Stomach smooth muscle (tissue), 2 donors: ENCODE measurements around the gene MDFIC.

Experiments used
- H3K27ac ChIP-seq: one replicate; pipeline ENCODE4 v1.7.0; 2013; ENCODE audit warnings: mild to moderate bottlenecking, low read length, inconsistent platforms
- H3K27me3 ChIP-seq, 2 donors: one replicate each; pipeline ENCODE4 v1.7.0; 2013; ENCODE audit warnings: low read length in 2 of 2; ENCODE audit not compliant: insufficient read depth in 2 of 2, control insufficient read depth in 1 of 2
- H3K36me3 ChIP-seq, 2 donors: one replicate each; pipeline ENCODE4 v1.7.0; 2013; ENCODE audit warnings: low read length in 2 of 2; ENCODE audit not compliant: control insufficient read depth in 2 of 2, insufficient read depth in 2 of 2
- H3K4me1 ChIP-seq: one replicate; pipeline ENCODE4 v1.7.0; 2013; ENCODE audit warnings: low read length; ENCODE audit not compliant: control insufficient read depth, insufficient read depth
- H3K4me3 ChIP-seq, 2 donors: one replicate each; pipeline ENCODE4 v1.7.0; 2013; ENCODE audit warnings: low read length in 2 of 2
- H3K9ac ChIP-seq, 2 donors: one replicate each; pipeline ENCODE4 v1.7.0; 2013; ENCODE audit warnings: low read length in 2 of 2, mild to moderate bottlenecking in 1 of 2
- H3K9me3 ChIP-seq, 2 donors: one replicate each; pipeline ENCODE4 v1.7.0; 2013; ENCODE audit warnings: low read length in 2 of 2; ENCODE audit not compliant: control insufficient read depth in 2 of 2
- donor health status: healthy.
- donor health status: Pancreatic carcinoma.

Gene MDFIC

DNA sequence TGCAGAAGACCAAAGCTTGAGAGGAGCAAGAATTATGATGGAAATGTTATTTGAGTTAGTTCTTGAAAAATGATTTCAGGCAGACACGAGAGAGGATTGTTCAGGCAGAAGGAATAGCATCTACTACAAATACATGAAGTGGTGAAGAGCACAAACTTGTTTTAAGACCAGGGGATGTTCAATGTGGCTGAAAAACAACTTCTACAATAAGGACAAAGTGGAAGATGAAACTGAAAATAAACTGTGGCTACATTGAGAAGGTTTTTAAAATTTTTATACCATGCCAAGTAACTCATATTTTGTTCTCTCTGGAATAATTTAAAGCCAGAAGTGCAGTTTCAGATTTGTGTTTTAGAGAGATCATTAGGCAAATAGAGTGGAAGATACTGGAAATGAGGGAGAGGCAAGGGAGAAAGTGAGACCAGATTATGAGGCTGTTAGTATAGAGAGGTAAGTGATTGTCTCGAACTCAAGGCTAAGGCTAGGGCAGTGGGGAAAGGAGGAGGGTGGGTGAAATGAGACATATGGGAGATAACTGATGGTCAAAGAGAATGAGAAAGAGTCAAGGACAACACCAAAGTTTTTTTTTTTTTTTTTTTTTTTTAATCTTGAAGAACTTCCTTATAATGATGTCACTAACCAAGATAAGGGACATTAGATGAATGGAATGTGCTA is 115.4 kb downstream of the MDFIC start:
- no peak overlapping the region for H3K27ac ChIP-seq
- no peaks in the 10 kb centered on the region for H3K27me3 ChIP-seq
- no peaks in the 10 kb centered on the region for H3K36me3 ChIP-seq
- no peak overlapping the region for H3K9ac ChIP-seq
- H3K4me3 ChIP-seq, result no peak overlapping the region
- H3K4me1 ChIP-seq, result no peaks in the 10 kb centered on the region
- H3K9me3 ChIP-seq, result no peaks in the 10 kb centered on the region

DNA sequence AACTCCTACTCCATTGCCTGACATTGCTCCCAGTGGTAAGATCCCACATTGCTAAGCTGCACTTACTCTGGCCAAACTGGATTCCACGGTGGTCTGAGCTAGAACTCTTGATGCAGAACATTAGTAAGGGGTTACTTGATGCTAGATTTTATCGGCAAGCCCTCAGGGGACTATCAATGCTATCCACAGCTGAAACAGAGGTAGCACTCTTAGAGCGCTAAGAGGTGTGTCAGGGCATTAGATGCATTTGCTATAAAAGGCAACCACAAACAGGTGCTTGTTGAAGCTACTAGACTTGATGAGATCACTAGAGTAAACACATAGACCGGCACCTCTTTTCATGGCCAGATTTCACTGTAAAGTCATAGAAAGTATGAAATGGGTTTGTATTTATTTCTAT is 116.3 kb downstream of the MDFIC start:
- Histone ChIP-seq H3K36me3 (no peaks in the 10 kb centered on the region), H3K27me3 (no peaks in the 10 kb centered on the region), H3K9ac (no peak overlapping the region), H3K4me3 (no peak overlapping the region), H3K9me3 (no peaks in the 10 kb centered on the region), H3K27ac (no peak overlapping the region), H3K4me1 (no peaks in the 10 kb centered on the region)

DNA sequence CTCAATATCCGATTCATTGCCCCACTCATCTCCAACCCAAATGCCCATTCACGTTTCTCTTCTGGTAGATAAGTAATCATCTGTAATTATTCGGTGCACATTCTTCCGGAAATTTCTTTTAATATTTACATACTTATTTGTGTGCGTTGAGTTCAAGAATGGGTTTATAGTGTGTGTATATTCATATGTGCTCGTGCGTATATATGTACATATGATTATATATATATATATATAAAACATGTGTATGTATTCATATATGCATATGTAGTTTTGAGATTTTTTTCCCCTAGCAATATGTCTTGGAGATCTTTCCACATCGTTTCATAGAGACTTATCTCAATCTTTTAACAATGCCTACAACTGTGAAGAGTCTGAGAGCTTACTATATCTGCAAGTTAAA is 118.2 kb downstream of the MDFIC start:
- Histone ChIP-seq H3K27me3 (no peaks in the 10 kb centered on the region), H3K4me1 (no peaks in the 10 kb centered on the region), H3K9ac (no peak overlapping the region), H3K27ac (no peak overlapping the region), H3K36me3 (no peaks in the 10 kb centered on the region), H3K4me3 (no peak overlapping the region), H3K9me3 (no peaks in the 10 kb centered on the region)

DNA sequence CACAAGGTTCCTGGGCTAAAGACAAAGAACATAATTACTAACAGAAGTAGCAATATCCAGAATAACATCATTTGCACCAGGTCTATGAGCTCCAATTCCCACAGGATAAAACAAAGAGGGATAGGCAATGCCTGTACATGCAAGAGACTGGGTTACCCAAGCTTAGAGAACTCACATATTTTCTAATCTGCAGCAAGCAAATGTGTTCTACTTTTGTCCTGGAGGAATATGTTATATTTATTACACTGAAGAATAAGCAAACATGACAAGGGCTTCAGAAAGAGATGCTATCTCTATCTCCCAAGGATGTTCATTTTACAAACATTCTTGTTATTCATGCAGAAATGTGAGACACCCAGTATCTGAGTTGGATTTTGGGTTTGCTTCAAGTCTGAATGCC is 118.6 kb downstream of the MDFIC start:
- H3K4me3 ChIP-seq, result no peak overlapping the region
- no peaks in the 10 kb centered on the region for H3K36me3 ChIP-seq
- no peak overlapping the region for H3K27ac ChIP-seq
- no peaks in the 10 kb centered on the region for H3K27me3 ChIP-seq
- no peak overlapping the region for H3K9ac ChIP-seq
- H3K4me1 ChIP-seq, result no peaks in the 10 kb centered on the region
- H3K9me3 ChIP-seq, result no peaks in the 10 kb centered on the region

DNA sequence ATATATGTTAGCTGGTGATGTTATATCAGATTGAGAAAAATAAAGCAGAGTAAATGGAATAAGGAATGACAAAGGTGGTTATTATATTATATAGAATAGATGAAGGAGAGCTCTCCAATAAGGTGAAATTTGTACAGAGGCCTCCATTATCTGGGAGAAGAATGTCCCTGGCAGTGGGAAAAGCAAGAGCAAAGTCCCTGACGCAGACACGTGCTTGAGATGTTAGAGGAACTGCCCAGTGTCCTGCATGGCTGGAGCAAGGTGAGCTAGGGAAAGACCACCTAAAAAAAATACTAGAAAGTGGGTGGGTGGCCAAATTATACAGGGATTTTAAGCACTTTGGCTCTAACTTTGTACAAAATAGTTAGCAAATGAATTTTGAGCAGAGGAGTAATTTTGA is 120.7 kb downstream of the MDFIC start:
- Histone ChIP-seq H3K36me3 (no peaks in the 10 kb centered on the region), H3K27ac (no peak overlapping the region), H3K4me1 (no peaks in the 10 kb centered on the region), H3K27me3 (no peaks in the 10 kb centered on the region), H3K4me3 (no peak overlapping the region), H3K9me3 (no peaks in the 10 kb centered on the region), H3K9ac (no peak overlapping the region)

DNA sequence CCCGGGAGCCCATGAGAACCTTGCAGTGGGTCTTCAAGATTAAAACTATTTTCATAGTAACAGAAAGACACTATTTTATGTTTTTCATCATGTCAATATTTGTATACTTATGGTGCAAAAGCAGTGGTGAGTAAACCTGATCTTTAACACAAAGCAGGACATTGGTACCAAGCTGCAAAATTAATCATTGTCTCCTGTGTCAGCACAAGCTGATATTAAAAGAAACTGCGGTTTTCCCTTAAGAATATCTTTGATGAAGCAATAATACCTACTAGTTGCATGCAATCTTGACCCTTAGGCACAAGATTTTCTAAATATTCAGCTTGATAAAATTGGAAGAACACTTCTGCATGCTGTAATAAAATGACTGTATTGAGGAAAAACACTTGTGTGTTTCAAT is 121.7 kb downstream of the MDFIC start:
- Histone ChIP-seq H3K27me3 (no peaks in the 10 kb centered on the region), H3K9me3 (no peaks in the 10 kb centered on the region), H3K4me3 (no peak overlapping the region), H3K36me3 (no peaks in the 10 kb centered on the region), H3K4me1 (no peaks in the 10 kb centered on the region), H3K27ac (no peak overlapping the region), H3K9ac (no peak overlapping the region)

DNA sequence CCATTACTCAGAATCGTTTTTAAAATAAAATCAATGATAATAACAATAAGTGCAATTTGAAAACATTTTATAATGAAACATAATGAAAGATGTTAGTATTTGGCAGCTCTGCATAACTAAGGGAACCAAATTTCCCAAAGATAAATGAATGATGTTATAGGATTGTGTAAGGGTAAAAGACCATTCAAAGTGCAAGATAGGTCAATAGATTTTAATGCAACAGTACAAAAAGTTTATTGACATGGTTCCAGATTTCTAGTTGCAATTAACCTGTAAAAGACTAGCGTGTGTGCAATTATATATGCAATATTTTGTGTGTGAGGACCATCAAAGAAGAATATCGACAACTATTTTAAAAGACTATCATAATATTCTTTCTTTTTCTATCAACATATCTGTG is 122.3 kb downstream of the MDFIC start:
- Histone ChIP-seq H3K27me3 (no peaks in the 10 kb centered on the region), H3K9me3 (no peaks in the 10 kb centered on the region), H3K4me3 (no peak overlapping the region), H3K36me3 (no peaks in the 10 kb centered on the region), H3K4me1 (no peaks in the 10 kb centered on the region), H3K9ac (no peak overlapping the region), H3K27ac (no peak overlapping the region)

DNA sequence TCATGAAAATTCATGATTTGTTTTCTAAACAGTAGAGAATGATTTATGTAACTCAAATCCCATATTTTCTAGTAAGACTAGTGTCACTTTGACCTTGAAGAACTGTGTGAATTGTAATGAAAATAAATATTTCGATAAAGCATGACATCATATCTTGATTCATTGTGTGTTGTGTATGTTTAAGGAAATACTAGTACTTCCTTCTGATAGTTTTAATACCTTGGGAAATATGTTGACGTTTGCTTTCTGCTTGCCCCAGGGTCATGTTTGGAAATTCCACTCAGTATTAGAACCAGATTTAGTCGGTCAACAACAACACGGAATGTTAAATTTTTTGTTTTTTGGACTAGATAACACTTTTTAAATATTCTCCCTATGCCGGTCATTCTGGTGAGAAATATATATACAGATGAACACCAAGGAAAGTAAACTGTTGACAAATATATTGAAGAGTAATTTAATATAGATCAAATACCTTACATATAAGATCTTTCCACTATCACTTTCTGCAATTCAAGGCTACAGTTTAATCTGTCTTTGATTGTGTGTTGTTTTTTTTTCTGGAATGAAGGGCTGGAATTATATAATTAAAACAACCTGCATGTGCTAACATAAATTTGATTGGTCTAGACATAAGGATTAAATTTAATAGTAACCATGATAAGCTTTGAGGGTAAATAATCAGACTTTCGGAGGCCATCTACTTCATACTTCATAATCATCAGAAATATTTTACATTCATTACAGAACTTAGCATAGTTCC is 126.2 kb downstream of the MDFIC start:
- no peak overlapping the region for H3K9ac ChIP-seq
- H3K27me3 ChIP-seq, result no peaks in the 10 kb centered on the region
- H3K27ac ChIP-seq, result no peak overlapping the region
- no peak overlapping the region for H3K4me3 ChIP-seq
- H3K36me3 ChIP-seq, result no peaks in the 10 kb centered on the region
- H3K9me3 ChIP-seq, result no peaks in the 10 kb centered on the region
- no peaks in the 10 kb centered on the region for H3K4me1 ChIP-seq

DNA sequence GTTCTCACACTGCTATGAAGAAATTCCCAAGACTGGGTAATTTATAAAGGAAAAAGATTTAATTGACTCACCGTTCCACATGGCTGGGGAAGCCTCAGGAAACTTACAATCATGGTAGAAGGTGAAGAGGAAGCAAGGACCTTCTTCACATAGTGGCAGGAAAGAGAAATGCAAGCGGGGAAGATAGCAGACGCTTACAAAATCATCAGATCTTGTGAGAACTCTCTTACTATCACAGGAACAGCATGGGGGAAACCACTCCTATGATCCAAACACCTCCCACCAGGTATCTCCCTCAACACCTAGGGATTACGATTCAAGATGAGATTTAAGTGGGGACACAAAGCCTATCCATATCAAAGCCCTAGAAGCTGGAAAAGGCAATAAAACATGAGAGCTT is 130.8 kb downstream of the MDFIC start:
- H3K9me3 ChIP-seq, result no peaks in the 10 kb centered on the region
- no peaks in the 10 kb centered on the region for H3K4me1 ChIP-seq
- H3K27ac ChIP-seq, result no peak overlapping the region
- H3K9ac ChIP-seq, result no peak overlapping the region
- no peak overlapping the region for H3K4me3 ChIP-seq
- no peaks in the 10 kb centered on the region for H3K27me3 ChIP-seq
- no peaks in the 10 kb centered on the region for H3K36me3 ChIP-seq

DNA sequence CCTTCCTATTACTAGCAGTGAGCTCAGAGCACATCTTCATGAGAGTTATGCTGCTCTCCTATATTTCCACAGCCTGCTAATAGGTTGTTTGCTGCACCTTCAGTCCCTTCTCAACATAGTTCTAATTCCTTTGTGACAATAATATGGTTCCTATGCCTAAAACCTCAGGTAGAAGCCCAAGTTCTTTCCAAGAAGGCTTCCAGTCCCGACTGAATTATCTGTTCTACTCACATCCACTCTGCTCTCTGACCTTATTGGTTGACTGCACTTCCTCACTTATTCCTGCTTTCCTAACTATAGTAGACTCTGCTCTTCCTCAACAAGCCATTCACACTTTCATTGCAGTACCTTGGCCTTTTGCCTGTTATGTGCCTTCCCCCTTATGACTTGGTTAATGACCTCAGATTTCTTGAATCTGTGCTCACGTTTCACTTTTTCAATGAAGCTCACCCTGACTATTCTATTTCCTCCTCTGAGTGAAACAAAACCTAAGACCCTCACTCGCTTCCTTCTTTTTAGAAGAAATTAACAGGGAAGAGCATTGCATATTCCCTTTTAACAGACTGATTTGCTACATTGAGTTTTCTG is 132.7 kb downstream of the MDFIC start:
- Histone ChIP-seq H3K36me3 (no peaks in the 10 kb centered on the region), H3K9me3 (no peaks in the 10 kb centered on the region), H3K27me3 (no peaks in the 10 kb centered on the region), H3K4me3 (no peak overlapping the region), H3K27ac (no peak overlapping the region), H3K4me1 (no peaks in the 10 kb centered on the region), H3K9ac (no peak overlapping the region)

DNA sequence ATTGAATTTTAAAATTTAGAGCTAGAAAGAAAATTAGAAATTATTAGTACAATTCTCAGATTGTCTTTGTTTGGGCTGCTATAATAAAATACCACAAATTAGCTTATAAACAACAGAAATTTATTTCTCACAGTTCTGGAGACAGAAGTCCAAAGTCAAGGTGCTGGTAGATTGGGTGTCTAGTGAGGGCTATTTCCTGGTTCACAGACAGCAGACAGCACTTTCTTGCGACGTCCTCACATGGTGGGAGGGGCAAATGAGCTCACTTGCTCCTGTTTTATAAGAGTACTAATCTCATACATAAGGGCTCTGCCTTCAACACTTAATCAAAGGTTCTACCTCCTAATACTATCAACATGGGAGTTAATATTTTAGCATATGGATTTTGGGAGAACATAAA is 134.1 kb downstream of the MDFIC start:
- no peak overlapping the region for H3K4me3 ChIP-seq
- H3K27ac ChIP-seq, result no peak overlapping the region
- no peaks in the 10 kb centered on the region for H3K36me3 ChIP-seq
- no peak overlapping the region for H3K9ac ChIP-seq
- H3K27me3 ChIP-seq, result no peaks in the 10 kb centered on the region
- H3K9me3 ChIP-seq, result no peaks in the 10 kb centered on the region
- H3K4me1 ChIP-seq, result no peaks in the 10 kb centered on the region
